Liver (tissue), 3 donors: ENCODE results near the gene SLC38A2.

Experiments used
- EGR1 ChIP-seq, 2 donors: IDR thresholded peaks; 2 replicates each; pipeline ENCODE4 v1.6.1; 2016 to 2018; ENCODE audit warnings: antibody characterized with exemption in 2 of 2, low read depth in 2 of 2
- GABPA ChIP-seq, 2 donors: IDR thresholded peaks in 1 of 2; conservative IDR thresholded peaks in 1 of 2; 2 replicates each; pipeline ENCODE4 v1.6.1; 2016; ENCODE audit warnings: antibody characterized with exemption in 2 of 2, mild to moderate bottlenecking in 1 of 2, moderate library complexity in 1 of 2
- JUND ChIP-seq, 2 donors: IDR thresholded peaks; 2 replicates each; pipeline ENCODE4 v1.6.1; 2016; ENCODE audit warnings: antibody characterized with exemption in 2 of 2
- MAX ChIP-seq: IDR thresholded peaks from 2 replicates; pipeline ENCODE4 v1.6.1; 2016; ENCODE audit warnings: antibody characterized with exemption
- RAD21 ChIP-seq, 2 donors: IDR thresholded peaks; 2 replicates each; pipeline ENCODE4 v1.6.1; 2016; ENCODE audit warnings: antibody characterized with exemption in 2 of 2, mild to moderate bottlenecking in 2 of 2
- RXRA ChIP-seq, 2 donors: IDR thresholded peaks; 2 replicates each; pipeline ENCODE4 v1.6.1; 2017 to 2018; ENCODE audit warnings: antibody characterized with exemption in 2 of 2, mild to moderate bottlenecking in 1 of 2
- TAF1 ChIP-seq: conservative IDR thresholded peaks from 2 replicates; pipeline ENCODE4 v1.6.1; 2016; ENCODE audit warnings: antibody characterized with exemption, mild to moderate bottlenecking
- YY1 ChIP-seq: IDR thresholded peaks from 2 replicates; pipeline ENCODE4 v1.6.1; 2016; ENCODE audit warnings: antibody characterized with exemption, mild to moderate bottlenecking
- ZBTB33 ChIP-seq: IDR thresholded peaks from 2 replicates; pipeline ENCODE4 v1.6.1; 2016; ENCODE audit warnings: antibody characterized with exemption
- TF ChIP-seq, protein P1 (sequence below): fragments of 150-350 bp; IDR thresholded peaks from 2 replicates; pipeline ENCODE4 v1.5.1; 2017; ENCODE audit warnings: improper control_type of control experiment, low read depth, low read length; ENCODE audit not compliant: missing input control
- TF ChIP-seq, protein P2 (sequence below): IDR thresholded peaks from 2 replicates; pipeline ENCODE4 v1.6.1; 2016; ENCODE audit warnings: antibody characterized with exemption
- TF ChIP-seq, protein P3 (sequence below): IDR thresholded peaks from 2 replicates; pipeline ENCODE4 v1.6.1; 2016; ENCODE audit warnings: antibody characterized with exemption, mild to moderate bottlenecking
- donor health status: healthy.
- donor health status: healthy.

DNA sequence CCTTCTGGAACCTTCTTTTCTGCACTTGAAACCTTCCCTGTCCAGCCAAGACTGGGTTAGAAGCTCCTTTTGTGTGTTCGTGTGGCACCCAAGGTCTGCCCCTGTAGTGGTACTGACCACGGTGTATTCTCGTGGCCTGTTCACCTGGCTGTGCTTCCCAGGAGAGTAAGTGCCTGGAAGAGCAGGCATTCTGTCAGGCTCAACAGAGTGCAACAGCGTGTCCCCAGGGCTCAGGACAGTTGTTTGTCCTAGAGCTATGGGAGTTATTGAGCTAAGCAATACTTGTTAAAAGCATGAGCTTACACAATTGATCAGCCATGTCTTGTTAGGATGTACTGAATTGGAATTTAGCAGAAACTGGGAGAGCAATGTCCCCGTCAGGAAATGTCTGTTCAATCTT lies 12.9 kb upstream of the SLC38A2 start:
- TF ChIP-seq, protein P1, sequence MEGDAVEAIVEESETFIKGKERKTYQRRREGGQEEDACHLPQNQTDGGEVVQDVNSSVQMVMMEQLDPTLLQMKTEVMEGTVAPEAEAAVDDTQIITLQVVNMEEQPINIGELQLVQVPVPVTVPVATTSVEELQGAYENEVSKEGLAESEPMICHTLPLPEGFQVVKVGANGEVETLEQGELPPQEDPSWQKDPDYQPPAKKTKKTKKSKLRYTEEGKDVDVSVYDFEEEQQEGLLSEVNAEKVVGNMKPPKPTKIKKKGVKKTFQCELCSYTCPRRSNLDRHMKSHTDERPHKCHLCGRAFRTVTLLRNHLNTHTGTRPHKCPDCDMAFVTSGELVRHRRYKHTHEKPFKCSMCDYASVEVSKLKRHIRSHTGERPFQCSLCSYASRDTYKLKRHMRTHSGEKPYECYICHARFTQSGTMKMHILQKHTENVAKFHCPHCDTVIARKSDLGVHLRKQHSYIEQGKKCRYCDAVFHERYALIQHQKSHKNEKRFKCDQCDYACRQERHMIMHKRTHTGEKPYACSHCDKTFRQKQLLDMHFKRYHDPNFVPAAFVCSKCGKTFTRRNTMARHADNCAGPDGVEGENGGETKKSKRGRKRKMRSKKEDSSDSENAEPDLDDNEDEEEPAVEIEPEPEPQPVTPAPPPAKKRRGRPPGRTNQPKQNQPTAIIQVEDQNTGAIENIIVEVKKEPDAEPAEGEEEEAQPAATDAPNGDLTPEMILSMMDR = no peak
- peak; percentile 55 for TF ChIP-seq YY1
- TF ChIP-seq TAF1 = peak; percentile 86
- no peak for TF ChIP-seq ZBTB33
- peak; percentile 69 to 74 for TF ChIP-seq RXRA (IDR thresholded peaks at IDR 0.05)
- TF ChIP-seq, protein P2, sequence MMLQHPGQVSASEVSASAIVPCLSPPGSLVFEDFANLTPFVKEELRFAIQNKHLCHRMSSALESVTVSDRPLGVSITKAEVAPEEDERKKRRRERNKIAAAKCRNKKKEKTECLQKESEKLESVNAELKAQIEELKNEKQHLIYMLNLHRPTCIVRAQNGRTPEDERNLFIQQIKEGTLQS = no peak
- peak; percentile 12 to 59 for TF ChIP-seq RAD21 (IDR thresholded peaks at IDR 0.05)
- TF ChIP-seq, protein P3, sequence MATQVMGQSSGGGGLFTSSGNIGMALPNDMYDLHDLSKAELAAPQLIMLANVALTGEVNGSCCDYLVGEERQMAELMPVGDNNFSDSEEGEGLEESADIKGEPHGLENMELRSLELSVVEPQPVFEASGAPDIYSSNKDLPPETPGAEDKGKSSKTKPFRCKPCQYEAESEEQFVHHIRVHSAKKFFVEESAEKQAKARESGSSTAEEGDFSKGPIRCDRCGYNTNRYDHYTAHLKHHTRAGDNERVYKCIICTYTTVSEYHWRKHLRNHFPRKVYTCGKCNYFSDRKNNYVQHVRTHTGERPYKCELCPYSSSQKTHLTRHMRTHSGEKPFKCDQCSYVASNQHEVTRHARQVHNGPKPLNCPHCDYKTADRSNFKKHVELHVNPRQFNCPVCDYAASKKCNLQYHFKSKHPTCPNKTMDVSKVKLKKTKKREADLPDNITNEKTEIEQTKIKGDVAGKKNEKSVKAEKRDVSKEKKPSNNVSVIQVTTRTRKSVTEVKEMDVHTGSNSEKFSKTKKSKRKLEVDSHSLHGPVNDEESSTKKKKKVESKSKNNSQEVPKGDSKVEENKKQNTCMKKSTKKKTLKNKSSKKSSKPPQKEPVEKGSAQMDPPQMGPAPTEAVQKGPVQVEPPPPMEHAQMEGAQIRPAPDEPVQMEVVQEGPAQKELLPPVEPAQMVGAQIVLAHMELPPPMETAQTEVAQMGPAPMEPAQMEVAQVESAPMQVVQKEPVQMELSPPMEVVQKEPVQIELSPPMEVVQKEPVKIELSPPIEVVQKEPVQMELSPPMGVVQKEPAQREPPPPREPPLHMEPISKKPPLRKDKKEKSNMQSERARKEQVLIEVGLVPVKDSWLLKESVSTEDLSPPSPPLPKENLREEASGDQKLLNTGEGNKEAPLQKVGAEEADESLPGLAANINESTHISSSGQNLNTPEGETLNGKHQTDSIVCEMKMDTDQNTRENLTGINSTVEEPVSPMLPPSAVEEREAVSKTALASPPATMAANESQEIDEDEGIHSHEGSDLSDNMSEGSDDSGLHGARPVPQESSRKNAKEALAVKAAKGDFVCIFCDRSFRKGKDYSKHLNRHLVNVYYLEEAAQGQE = peak; percentile 56
- TF ChIP-seq EGR1 (IDR thresholded peaks at IDR 0.05; ENCODE audit: low read depth in 2 of 2) = no peak
- TF ChIP-seq JUND (IDR thresholded peaks at IDR 0.05) = peak in 1 of 2 donors; percentile 18
- peak; percentile 49 for TF ChIP-seq MAX
- TF ChIP-seq GABPA (IDR thresholded peaks at IDR 0.05 in 1 of 2, conservative IDR thresholded peaks at IDR 0.05 in 1 of 2) = no peak
